GM21526 (cell line): ENCODE data around the gene DDIT4.

ENCODE experiments used
- ATAC-seq: cut with Tn5 transposase; IDR thresholded peaks from one replicate; pipeline ENCODE4 v1.9.1; 2021; ENCODE audit warnings: moderate library complexity; ENCODE audit not compliant: unreplicated experiment, low FRiP score

DDIT4 gene

GRCh38 chr10:72314263-72314662, 40.5 kb downstream of the DDIT4 start:
- no peak for ATAC-seq

- no peak for ATAC-seq
Measured at GRCh38 chr10:72315054-72315453, 41.3 kb downstream of the DDIT4 start.

GRCh38 chr10:72315611-72316385, 42.1 kb downstream of the DDIT4 start:
- ATAC-seq: no peak

GRCh38 chr10:72316386-72316700, 42.6 kb downstream of the DDIT4 start:
- no peak for ATAC-seq

- ATAC-seq: no peak
Measured at GRCh38 chr10:72316748-72317435, 43.2 kb downstream of the DDIT4 start.

- no peak for ATAC-seq
Measured at GRCh38 chr10:72318418-72319262, 44.9 kb downstream of the DDIT4 start.

- peak; percentile 52 for ATAC-seq
Measured at GRCh38 chr10:72319416-72320254, 45.9 kb downstream of the DDIT4 start.

- peak; percentile 46 for ATAC-seq
Measured at GRCh38 chr10:72320676-72321247, 47.0 kb downstream of the DDIT4 start.

- no peak for ATAC-seq
Measured at GRCh38 chr10:72321248-72322029, 47.7 kb downstream of the DDIT4 start.

- no peak for ATAC-seq
Measured at GRCh38 chr10:72322030-72322279, 48.2 kb downstream of the DDIT4 start.

- no peak for ATAC-seq
Measured at GRCh38 chr10:72322280-72323058, 48.7 kb downstream of the DDIT4 start.

- no peak for ATAC-seq
Measured at GRCh38 chr10:72323108-72323749, 49.5 kb downstream of the DDIT4 start.

- no peak for ATAC-seq
Measured at GRCh38 chr10:72323771-72324191, 50.1 kb downstream of the DDIT4 start.
